Adipose tissue (tissue), 3 donors: ENCODE measurements around the gene POLH. TPM values are rescaled to one million over a fixed set of nuclear protein-coding genes. Genes with fewer than 3 reads are reported as not detected.
"Not testable (repeated sequence)": the region's sequence is repeated elsewhere in the genome, so short reads cannot be mapped to it uniquely, and the experiment has no call there.

Experiments used
- H3K27ac ChIP-seq: one replicate; pipeline ENCODE4 v1.5.1; 2013; ENCODE audit warnings: low read depth, low read length
- WGBS, 3 donors: extraction: QIAGEN DNeasy Blood & Tissue Kit; methylation state at CpG; one replicate each; pipeline ENCODE4 v1.1.7; 2013; 5-methylcytosine and 5-hydroxymethylcytosine counted together
- polyA plus RNA-seq, 3 donors: library from polyadenylated mRNA; stranded (reverse); fragments of 200-250 nt; gene quantifications; one replicate each; pipeline ENCODE4 v1.2.3, GENCODE V29; 2013
- donor health status: healthy with polysubstance abuse.
- donor health status: Bipolar disorder and iron deficiency.
- donor health status: healthy.

Gene POLH
- polyA plus RNA-seq, 3 donors = 3.2 to 5.5 (median 4.3) TPM

- no peak overlapping the region for H3K27ac ChIP-seq
- WGBS, 3 donors = 78 to 98% (median 93%) methylated on average over 3 of the region's 3 CpGs
Observed at GRCh38 chr6:43657221-43657802, 81.3 kb downstream of the POLH start.

GRCh38 chr6:43658161-43658560 lies 82.2 kb downstream of the POLH start:
- WGBS, 3 donors = 93 to 94% (median 93%) methylated on average over 9 of the region's 9 CpGs
- no peak overlapping the region for H3K27ac ChIP-seq

GRCh38 chr6:43662948-43663347 lies 87.0 kb downstream of the POLH start:
- 92 to 97% (median 95%) methylated on average over 5 of the region's 5 CpGs for WGBS, 3 donors
- H3K27ac ChIP-seq = not testable (repeated sequence)

Other genes with a start within 250 kb of the POLH start
- 1 to 10 TPM; 3.9 to 6.7 (median 5.2) TPM for gene ZNF318, start 206.5 kb upstream of the POLH start, polyA plus RNA-seq
- gene ABCC10, start 148.6 kb upstream of the POLH start, polyA plus RNA-seq = 10 to 100 TPM in 2 of 3 donors, 1 to 10 TPM in 1; 8.2 to 13.7 (median 11.7) TPM
- under 1 TPM; 0.25 to 0.45 (median 0.34) TPM for gene DLK2, start 120.6 kb upstream of the POLH start, polyA plus RNA-seq
- 10 to 100 TPM; 16.4 to 23.7 (median 17.2) TPM for gene TJAP1, start 98.6 kb upstream of the POLH start, polyA plus RNA-seq
- gene LRRC73, start 65.8 kb upstream of the POLH start, polyA plus RNA-seq = 1 to 10 TPM in 1 of 3 donors, under 1 TPM in 1, not detected in 1; 0.10 to 1.0 TPM
- gene YIPF3, start 59.3 kb upstream of the POLH start, polyA plus RNA-seq = 100 to 1,000 TPM in 1 of 3 donors, 10 to 100 TPM in 2; 54.0 to 117 (median 97.3) TPM
- 10 to 100 TPM; 17.0 to 48.2 (median 19.2) TPM for gene POLR1C, start 59.1 kb upstream of the POLH start, polyA plus RNA-seq
- 10 to 100 TPM in 1 of 3 donors, 1 to 10 TPM in 2; 7.0 to 12.8 (median 9.8) TPM for gene XPO5, start 147 bp upstream of the POLH start, polyA plus RNA-seq
- gene GTPBP2, start 53.1 kb downstream of the POLH start, polyA plus RNA-seq = 10 to 100 TPM; 27.3 to 49.6 (median 45.2) TPM
- 10 to 100 TPM; 14.8 to 20.5 (median 15.1) TPM for gene MAD2L1BP, start 59.7 kb downstream of the POLH start, polyA plus RNA-seq
- under 1 TPM; 0.21 to 0.52 (median 0.22) TPM for gene RSPH9, start 68.9 kb downstream of the POLH start, polyA plus RNA-seq
- 10 to 100 TPM; 36.0 to 82.0 (median 51.8) TPM for gene MRPS18A, start 111.6 kb downstream of the POLH start, polyA plus RNA-seq
- gene VEGFA, start 194.0 kb downstream of the POLH start, polyA plus RNA-seq = 100 to 1,000 TPM in 1 of 3 donors, 10 to 100 TPM in 2; 67.5 to 260 (median 90.8) TPM